GM15510 (cell line): ENCODE measurements around the gene PRKCH.

Experiments
- POLR2A ChIP-seq: IDR thresholded peaks from 3 replicates; pipeline ENCODE4 v1.6.1; 2011; ENCODE audit warnings: borderline replicate concordance; ENCODE audit not compliant: insufficient read length; ENCODE audit errors: extremely low read depth

The PRKCH gene

GRCh38 chr14:61321385-61322010 lies at the start of gene PRKCH:
Gene PRKCH, plus strand, starts transcription at chr14:61321579. Its CDS starts 523 bp downstream, at chr14:61322102.
- TF ChIP-seq POLR2A, result peak; percentile 27

GRCh38 chr14:61277232-61277631 lies 44.1 kb upstream of the PRKCH start:
- TF ChIP-seq POLR2A, result no peak

- TF ChIP-seq POLR2A, result no peak
These were observed 43.6 kb upstream of the PRKCH start for GRCh38 chr14:61277784-61278183.

- no peak for TF ChIP-seq POLR2A
These were observed 42.3 kb upstream of the PRKCH start for GRCh38 chr14:61279082-61279481.

GRCh38 chr14:61280092-61280525 lies 41.3 kb upstream of the PRKCH start:
- no peak for TF ChIP-seq POLR2A

GRCh38 chr14:61280526-61281185 lies 40.7 kb upstream of the PRKCH start:
- no peak for TF ChIP-seq POLR2A

GRCh38 chr14:61281186-61281947 lies 40.0 kb upstream of the PRKCH start, which contains the start of gene TMEM30B:
Gene TMEM30B, minus strand, starts transcription at chr14:61281338. Its CDS starts 191 bp downstream, at chr14:61281147.
- TF ChIP-seq POLR2A, result no peak

GRCh38 chr14:61281948-61282275 lies 39.5 kb upstream of the PRKCH start:
- no peak for TF ChIP-seq POLR2A

- no peak for TF ChIP-seq POLR2A
These were observed 38.6 kb upstream of the PRKCH start for GRCh38 chr14:61282746-61283145.

- TF ChIP-seq POLR2A, result no peak
These were observed 37.4 kb upstream of the PRKCH start for GRCh38 chr14:61284001-61284400.

- TF ChIP-seq POLR2A, result no peak
These were observed 36.0 kb upstream of the PRKCH start for GRCh38 chr14:61285364-61285763.

- no peak for TF ChIP-seq POLR2A
These were observed 34.2 kb upstream of the PRKCH start for GRCh38 chr14:61287196-61287595.

- no peak for TF ChIP-seq POLR2A
These were observed 33.2 kb upstream of the PRKCH start for GRCh38 chr14:61288228-61288627.

GRCh38 chr14:61288720-61289119 lies 32.7 kb upstream of the PRKCH start:
- no peak for TF ChIP-seq POLR2A

GRCh38 chr14:61290701-61291100 lies 30.7 kb upstream of the PRKCH start:
- no peak for TF ChIP-seq POLR2A
